PC-3 (cell line): ENCODE measurements around the gene RAB30.

Experiments
- EZH2 ChIP-seq: fragments of 300-600 bp; sonication (generic); IDR thresholded peaks from one replicate; pipeline ENCODE4 v1.6.1; 2017; ENCODE audit warnings: antibody characterized with exemption, mild to moderate bottlenecking, low read length; ENCODE audit not compliant: unreplicated experiment
- EZH2phosphoT487 ChIP-seq: fragments of 300-600 bp; sonication (generic); IDR thresholded peaks from 2 replicates; pipeline ENCODE4 v1.6.1; 2018; ENCODE audit warnings: mild to moderate bottlenecking, antibody characterized with exemption, low read length, borderline replicate concordance
- TF ChIP-seq, protein P1 (sequence below): fragments of 300-600 bp; sonication (generic); conservative IDR thresholded peaks from 2 replicates; pipeline ENCODE4 v1.5.1; 2017; ENCODE audit warnings: antibody characterized with exemption, low read depth, mild to moderate bottlenecking, low read length

DNA sequence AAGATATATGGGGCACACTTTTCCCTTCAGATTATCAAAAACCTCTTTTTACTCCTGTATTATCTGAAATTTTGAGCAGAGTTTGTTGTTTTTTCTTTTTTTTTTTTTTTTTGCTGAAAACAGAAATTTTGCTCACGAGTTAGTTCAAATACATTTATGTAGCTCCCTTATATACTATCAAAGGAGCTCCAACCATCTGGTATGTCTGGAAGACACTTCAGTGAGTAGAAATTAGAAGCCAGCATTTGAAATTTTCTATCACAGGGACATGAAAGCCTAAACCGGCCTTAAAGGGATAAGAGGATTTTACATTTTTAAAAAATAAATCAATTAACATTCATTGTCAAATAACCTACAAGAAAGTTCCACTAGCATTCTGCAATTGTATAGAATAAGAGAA lies 96.8 kb downstream of the RAB30 start:
- TF ChIP-seq, protein P1, sequence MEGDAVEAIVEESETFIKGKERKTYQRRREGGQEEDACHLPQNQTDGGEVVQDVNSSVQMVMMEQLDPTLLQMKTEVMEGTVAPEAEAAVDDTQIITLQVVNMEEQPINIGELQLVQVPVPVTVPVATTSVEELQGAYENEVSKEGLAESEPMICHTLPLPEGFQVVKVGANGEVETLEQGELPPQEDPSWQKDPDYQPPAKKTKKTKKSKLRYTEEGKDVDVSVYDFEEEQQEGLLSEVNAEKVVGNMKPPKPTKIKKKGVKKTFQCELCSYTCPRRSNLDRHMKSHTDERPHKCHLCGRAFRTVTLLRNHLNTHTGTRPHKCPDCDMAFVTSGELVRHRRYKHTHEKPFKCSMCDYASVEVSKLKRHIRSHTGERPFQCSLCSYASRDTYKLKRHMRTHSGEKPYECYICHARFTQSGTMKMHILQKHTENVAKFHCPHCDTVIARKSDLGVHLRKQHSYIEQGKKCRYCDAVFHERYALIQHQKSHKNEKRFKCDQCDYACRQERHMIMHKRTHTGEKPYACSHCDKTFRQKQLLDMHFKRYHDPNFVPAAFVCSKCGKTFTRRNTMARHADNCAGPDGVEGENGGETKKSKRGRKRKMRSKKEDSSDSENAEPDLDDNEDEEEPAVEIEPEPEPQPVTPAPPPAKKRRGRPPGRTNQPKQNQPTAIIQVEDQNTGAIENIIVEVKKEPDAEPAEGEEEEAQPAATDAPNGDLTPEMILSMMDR = no peak
- TF ChIP-seq EZH2 = no peak
- TF ChIP-seq EZH2phosphoT487 = no peak
